MG63 (cell line): ENCODE data around the gene PIP5KL1. TPM values are rescaled to one million over a fixed set of nuclear protein-coding genes. Genes with fewer than 3 reads are reported as not detected.
"Not testable (repeated sequence)": the region's sequence is repeated elsewhere in the genome, so short reads cannot be mapped to it uniquely, and the experiment has no call there.

ENCODE experiments used
- DNase-seq: peaks from one replicate; pipeline ENCODE4 v3.0.0-alpha.2; 2020
- H3K27me3 ChIP-seq: fragments of 250-450 bp; sonication (Bioruptor Pico); 2 replicates; pipeline ENCODE4 v1.5.1; 2020; ENCODE audit warnings: mild to moderate bottlenecking, moderate library complexity
- H3K36me3 ChIP-seq: fragments of 250-450 bp; sonication (Bioruptor Pico); 2 replicates; pipeline ENCODE4 v1.5.1; 2020; ENCODE audit warnings: mild to moderate bottlenecking, moderate library complexity
- H3K4me3 ChIP-seq: fragments of 250-450 bp; sonication (Bioruptor Pico); 2 replicates; pipeline ENCODE4 v1.5.1; 2020; ENCODE audit warnings: mild to moderate bottlenecking, moderate library complexity
- H3K9me3 ChIP-seq: fragments of 250-450 bp; sonication (Bioruptor Pico); 2 replicates; pipeline ENCODE4 v1.5.1; 2020; ENCODE audit warnings: mild to moderate bottlenecking, moderate library complexity
- total RNA-seq: library from RNA; depleted of rRNA; stranded (reverse); fragments of >200 nt; shearing (Covaris generic); gene quantifications from 2 replicates; pipeline ENCODE4 v1.2.3, GENCODE V29; 2014; ENCODE audit warnings: low replicate concordance

The PIP5KL1 gene
- total RNA-seq, 1 experiment from 2014 or later, result 0.13 TPM

DNA sequence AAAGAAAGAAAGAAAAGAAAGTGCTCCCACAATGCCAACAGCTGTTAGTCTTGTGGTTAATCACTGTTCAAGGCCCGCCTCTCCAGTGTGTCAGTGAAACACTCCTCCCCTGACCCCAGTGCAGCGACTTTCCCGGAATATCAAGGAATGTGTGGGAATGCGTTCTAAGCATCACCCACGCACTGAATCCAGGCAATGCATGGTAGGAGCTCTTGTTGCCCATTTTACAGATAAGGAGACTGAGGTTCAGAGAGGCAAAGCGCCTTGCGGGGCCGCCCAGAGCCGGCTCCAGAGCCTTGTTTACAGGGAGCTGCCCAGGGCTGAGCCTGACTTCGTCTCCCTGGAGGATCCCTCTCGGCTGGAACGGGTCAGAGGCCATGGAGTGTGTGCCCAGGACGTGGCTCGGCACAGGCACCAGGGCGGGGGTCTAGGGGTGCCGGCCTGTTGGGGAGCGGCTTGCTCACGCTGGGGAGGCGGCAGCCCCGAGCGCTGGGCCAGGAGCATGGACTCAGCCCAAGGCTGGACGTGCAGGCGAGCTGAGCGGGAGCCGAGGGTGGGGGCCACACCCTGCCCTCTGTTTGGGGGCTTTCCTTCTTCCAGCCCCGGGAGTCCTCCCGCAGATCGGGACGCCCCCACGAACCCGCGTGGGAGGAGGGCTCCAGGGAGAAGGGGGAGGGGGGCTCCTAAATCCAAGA lies 32.0 kb downstream of the PIP5KL1 start:
- H3K27me3 ChIP-seq, result no peaks in the 10 kb centered on the region
- DNase-seq, result peak; percentile 56
- peaks cover 25% of the 10 kb centered on the region for H3K9me3 ChIP-seq
- H3K36me3 ChIP-seq, result peaks cover 43% of the 10 kb centered on the region
- peak overlapping the region; percentile 91 for H3K4me3 ChIP-seq

DNA sequence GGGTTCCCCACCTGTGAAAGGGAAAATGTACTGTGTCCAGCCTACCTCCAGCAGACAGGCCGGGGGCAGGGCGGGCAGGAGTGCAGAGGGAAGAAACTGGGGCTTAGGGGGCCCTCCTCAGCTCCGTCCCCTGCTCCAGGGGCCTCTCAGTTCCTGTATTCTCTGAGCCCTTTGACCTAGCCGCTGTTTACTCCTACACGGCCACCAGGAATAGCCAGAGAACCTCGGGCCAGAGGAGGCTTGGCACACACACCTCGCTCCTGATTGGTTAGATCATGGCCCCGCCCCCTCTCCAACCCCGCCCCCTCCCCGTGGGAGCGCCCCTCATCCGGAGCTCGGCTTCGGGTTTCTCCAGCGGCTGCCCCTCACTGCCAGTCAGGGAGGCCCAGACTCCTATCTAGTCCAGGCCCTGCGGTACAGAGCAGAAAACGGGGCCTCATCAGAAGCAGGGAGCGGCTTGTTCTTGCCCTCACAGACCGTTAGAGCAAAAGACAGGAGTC lies 33.3 kb downstream of the PIP5KL1 start:
- peaks cover 57% of the 10 kb centered on the region for H3K36me3 ChIP-seq
- no peaks in the 10 kb centered on the region for H3K27me3 ChIP-seq
- no peak for DNase-seq
- no peak overlapping the region for H3K4me3 ChIP-seq
- H3K9me3 ChIP-seq, result peaks cover 37% of the 10 kb centered on the region

DNA sequence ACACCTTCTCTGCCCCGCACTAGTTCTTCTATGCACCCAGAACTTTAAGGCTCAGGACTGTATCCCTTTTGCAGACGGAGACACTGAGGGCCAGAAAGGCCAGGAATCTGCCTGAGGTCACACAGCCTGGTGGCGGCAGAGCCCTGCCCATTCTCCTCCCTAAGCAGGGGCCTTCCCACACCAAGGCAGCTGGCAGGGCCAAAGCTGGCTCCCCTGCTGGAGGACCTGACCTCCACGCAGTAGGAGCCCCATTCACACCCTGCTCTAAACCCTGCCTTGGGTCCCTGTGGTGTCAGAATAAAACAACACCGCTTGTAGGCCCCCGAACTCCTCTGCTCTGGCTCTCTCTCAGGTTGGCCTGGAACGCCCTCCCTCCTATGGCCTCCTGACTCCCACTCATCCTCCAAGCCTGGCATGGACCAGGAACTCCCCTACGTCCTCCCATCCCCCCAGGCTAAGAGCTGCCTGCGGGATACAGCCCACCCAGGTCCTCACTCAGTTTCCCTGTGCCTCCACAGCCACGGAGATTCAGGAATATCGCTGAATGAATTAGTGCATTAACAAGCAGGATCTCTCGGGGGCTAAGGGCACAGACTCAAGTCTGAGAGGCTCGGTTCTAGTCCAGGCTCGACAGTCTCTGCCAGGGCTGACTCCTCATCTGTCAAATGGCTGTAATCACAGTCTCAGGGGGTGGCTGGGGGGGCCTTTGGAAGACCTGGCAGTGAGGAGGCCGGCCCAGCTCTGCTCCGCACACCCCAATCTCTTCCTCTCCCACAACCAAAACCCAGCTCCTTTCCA lies 34.0 kb downstream of the PIP5KL1 start:
- no peak for DNase-seq
- H3K9me3 ChIP-seq, result peaks cover 37% of the 10 kb centered on the region
- H3K36me3 ChIP-seq, result peaks cover 62% of the 10 kb centered on the region
- H3K4me3 ChIP-seq, result no peak overlapping the region
- no peaks in the 10 kb centered on the region for H3K27me3 ChIP-seq

DNA sequence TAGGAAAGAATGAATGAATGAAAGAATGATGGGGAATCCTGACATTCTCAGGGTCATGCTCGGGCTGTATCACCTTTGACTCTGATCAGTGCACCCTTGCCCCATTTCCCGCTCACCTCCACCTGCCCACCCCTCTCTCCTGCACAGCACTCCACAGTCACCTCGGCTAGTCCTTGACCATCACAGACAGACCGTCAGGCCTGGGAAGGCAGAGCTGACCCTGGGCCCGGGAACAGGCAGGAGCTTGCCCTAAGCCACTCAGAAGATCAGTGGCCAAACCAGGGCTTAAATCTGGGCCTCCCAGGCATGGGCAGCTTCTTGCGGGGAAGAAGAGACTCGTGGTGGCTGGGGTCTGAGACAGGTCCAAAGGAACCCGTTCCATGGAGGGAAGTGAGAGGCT lies 34.8 kb downstream of the PIP5KL1 start:
- H3K9me3 ChIP-seq, result peaks cover 37% of the 10 kb centered on the region
- no peaks in the 10 kb centered on the region for H3K27me3 ChIP-seq
- peaks cover 67% of the 10 kb centered on the region for H3K36me3 ChIP-seq
- H3K4me3 ChIP-seq, result no peak overlapping the region
- no peak for DNase-seq

DNA sequence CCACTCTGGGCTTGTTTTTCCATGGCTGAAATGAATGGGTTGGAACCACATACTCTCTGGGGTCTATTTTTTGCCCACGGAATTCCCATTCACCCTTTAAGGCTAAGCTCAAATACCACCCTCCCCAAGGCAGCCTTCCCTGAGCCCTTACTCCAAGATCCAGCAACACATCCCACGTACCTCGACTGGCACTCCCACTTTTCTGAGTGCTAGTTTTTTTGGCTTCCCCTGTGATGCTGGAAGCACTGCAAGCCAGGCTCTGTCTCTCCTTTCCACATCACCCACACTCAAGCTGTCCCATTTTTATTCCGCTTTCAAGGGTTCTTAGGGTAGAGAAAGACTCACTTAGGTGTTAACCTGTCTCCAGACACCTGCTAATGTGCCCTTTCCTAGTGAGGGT lies 37.2 kb downstream of the PIP5KL1 start:
- peaks cover 76% of the 10 kb centered on the region for H3K36me3 ChIP-seq
- H3K4me3 ChIP-seq, result no peak overlapping the region
- DNase-seq, result no peak
- no peaks in the 10 kb centered on the region for H3K27me3 ChIP-seq
- H3K9me3 ChIP-seq, result peaks cover 37% of the 10 kb centered on the region

DNA sequence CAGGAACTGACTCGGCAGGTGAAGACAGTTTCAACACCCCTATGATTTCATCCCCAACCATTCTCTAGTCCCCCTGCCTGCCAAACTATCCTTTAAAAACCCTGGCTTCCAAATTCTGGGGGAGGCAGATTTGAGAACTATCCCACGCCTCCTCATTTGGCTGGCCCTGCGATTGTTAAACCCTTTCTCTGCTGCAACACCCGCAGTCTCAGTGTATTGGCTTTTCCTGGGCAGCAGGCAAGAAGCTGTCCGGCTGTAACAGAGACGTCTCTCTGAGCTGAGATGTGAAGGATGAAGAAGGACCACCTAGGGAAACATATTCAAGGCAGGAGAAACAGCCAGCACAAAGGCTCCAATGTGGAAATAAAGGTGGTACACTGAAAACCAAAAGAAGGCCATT lies 37.7 kb downstream of the PIP5KL1 start:
- Histone ChIP-seq H3K36me3 (peaks cover 77% of the 10 kb centered on the region), H3K9me3 (peaks cover 37% of the 10 kb centered on the region), H3K27me3 (no peaks in the 10 kb centered on the region), H3K4me3 (no peak overlapping the region)
- no peak for DNase-seq

DNA sequence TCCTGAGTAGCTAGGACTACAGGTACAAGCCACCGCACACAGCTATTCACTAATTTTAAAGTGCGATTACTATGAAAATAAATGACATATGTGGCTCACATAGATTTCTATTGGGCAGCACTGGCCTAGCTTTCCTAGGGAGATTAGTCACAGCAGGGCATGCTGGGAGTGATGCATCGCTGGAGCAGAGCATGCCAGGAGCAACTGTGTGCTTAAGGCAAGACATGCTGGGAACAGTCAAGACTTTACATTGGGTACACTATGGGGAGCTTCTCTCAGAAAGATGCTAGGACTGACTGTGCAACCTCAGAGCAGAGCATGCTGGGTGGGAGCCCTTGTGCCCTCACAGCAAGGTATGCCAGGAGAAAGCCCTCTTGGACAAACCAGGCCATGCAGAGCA lies 40.5 kb downstream of the PIP5KL1 start:
- H3K9me3 ChIP-seq, result peaks cover 25% of the 10 kb centered on the region
- peaks cover 69% of the 10 kb centered on the region for H3K36me3 ChIP-seq
- no peaks in the 10 kb centered on the region for H3K27me3 ChIP-seq
- no peak overlapping the region for H3K4me3 ChIP-seq
- no peak for DNase-seq

DNA sequence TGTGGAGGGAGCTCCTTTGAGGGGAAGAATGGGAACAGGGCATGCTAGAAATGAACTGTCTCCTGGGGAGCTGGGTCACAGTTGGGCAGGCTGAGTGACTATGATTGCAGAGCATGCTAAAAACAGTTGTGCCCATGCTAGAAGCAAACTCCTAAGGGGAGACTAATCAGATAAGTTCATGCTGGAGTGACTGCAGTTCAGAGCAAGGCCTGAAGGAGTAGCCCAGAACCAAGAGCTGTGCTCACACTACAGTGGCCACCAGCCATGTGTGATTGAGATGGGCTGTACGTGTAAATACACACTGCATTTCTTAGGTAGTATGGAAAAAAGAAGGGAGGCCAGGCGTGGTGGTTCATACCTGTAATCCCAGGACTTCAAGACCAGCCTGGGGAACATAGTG lies 42.8 kb downstream of the PIP5KL1 start:
- Histone ChIP-seq H3K9me3 (peaks cover 4% of the 10 kb centered on the region; the same call in 1 of the 2 replicates), H3K27me3 (no peaks in the 10 kb centered on the region), H3K4me3 (no peak overlapping the region), H3K36me3 (peaks cover 47% of the 10 kb centered on the region)
- DNase-seq, result no peak

DNA sequence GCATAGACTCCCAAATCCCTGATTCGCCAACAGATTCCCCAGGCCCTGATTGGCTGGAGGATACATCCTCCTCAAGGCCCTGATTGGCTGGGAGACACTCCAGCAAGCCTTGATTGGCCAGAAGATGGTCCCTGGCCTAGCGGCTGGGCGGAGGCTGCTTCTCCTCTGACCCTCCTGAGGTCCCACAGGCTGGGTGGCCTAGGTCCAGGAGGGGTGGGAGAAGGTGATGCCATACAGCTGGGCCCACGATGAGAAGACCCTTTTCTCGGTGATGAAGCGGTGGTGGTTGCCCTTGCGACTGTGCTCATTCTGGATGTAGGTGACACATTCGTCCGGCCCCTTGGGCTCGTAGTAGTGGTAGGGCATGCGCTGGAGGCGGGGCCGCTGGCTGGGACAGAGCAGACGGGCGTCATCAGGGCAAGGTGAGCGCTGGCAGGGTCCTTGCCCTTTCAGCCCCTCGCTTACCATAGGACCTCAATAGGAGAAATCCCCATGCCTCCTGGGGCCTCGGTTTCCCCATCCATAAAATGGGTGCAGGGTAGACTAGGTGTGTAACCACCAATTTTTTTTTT lies 44.1 kb downstream of the PIP5KL1 start:
- H3K4me3 ChIP-seq, result no peak overlapping the region
- H3K36me3 ChIP-seq, result peaks cover 36% of the 10 kb centered on the region
- no peaks in the 10 kb centered on the region for H3K9me3 ChIP-seq
- H3K27me3 ChIP-seq, result no peaks in the 10 kb centered on the region
- peak; percentile 42 for DNase-seq

DNA sequence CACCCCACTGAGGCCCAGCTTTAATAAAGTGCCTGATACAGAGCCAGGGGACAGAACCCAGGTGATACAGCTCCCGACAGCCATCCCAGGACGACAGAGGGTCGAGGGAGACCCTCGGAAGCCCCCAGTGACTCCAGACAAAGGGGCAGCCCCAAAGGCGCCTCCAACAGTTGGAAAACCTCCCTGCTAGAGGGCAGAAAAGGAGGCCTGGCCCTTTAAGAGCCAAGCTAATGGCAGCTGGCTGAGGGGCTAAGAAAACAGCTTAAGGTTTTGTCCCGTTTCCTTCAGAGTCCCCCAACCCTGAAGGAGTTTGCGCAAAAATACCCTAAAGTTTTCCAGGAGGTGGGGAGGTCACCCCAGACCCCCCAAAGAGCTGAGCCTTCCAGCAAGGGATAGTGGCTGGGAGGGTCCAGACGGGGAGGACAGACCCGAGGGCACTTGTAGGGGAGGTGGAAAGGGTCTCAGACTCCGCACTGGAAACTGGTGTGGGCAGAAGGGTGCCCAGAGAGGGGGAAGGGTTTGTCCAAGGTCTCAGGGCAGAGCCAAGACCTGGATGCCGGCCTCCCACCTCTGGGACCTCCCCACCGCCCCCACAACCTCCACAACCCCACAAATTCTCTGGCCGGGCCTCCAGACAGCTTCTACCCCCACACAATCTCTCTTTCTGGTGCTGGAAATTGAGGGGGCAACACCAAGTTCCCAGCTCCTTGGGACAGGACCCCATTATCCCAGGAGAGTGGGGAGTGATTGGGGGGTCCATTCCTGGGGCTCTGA lies 44.9 kb downstream of the PIP5KL1 start:
- peaks cover 29% of the 10 kb centered on the region for H3K36me3 ChIP-seq
- H3K27me3 ChIP-seq, result no peaks in the 10 kb centered on the region
- no peak overlapping the region for H3K4me3 ChIP-seq
- no peak for DNase-seq
- no peaks in the 10 kb centered on the region for H3K9me3 ChIP-seq

DNA sequence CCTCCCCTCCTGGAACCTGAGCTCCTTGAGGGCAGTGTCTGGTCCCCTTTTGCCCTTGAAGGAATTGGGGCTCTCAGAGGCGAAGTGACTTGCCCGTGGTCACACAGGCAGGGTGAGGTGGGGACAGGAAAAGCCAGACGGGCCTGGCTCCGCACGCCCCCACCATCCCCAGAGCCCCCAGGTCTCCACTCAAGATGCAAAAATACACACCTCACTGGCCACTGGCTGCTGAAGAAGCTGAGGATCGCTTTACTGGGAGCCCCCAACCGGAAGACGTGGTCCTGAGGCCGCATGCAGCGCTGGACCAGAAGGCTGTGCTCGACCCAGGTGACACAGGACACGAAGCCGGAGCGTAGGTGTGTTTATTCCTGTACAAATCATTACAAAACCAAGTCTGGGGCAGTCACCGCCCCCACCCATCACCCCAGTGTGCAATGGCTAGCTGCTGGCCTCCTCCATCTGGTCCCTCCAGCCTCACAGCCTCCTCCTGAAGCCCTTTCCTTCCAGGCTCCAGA lies 45.5 kb downstream of the PIP5KL1 start:
- H3K4me3 ChIP-seq, result no peak overlapping the region
- no peaks in the 10 kb centered on the region for H3K27me3 ChIP-seq
- peaks cover 25% of the 10 kb centered on the region for H3K36me3 ChIP-seq
- no peak for DNase-seq
- no peaks in the 10 kb centered on the region for H3K9me3 ChIP-seq

DNA sequence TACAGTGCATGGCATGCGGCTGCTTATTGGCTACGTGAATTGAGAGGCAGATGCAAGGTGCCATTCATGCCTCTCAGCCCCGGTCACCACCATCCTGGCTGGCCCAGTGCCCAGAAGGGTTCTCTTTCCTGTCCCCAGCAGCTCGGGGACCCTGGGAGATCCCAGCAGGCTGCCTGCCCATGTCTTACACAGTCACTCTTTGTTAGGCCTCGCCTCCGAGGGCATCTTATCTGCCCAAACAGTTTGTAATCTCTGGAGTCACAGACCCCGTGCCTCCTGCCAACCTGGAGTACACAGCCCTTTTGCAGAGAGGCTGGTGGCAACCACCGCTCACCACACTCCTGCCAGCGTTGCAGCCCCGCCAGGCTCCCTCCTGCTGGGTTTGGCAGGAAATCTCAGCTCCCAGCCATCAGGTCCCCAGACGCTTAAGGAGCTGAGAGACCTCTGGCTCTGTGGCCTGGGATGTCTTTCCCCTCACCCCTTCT lies 46.1 kb downstream of the PIP5KL1 start:
- no peak for DNase-seq
- H3K4me3 ChIP-seq, result no peak overlapping the region
- H3K36me3 ChIP-seq, result peaks cover 22% of the 10 kb centered on the region
- no peaks in the 10 kb centered on the region for H3K9me3 ChIP-seq
- H3K27me3 ChIP-seq, result no peaks in the 10 kb centered on the region

DNA sequence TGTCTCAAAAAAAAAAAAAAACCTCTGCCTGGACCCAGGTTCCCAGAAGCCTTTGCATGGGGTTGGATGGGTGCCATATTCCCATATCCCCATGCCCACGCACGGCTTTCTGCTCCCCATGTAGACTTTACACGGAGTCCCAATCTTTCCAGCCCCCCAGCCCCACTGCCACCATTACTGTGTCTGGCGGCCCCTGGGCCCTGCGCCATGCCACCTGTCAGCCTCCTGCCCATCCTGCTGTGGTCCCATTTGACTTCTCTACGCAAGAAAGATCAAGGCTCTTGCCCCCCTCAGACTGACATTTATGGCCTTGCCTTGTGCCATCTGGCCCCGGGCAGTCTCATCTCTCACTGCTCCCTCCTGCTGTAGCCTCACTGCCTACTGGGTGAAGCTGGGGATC lies 46.6 kb downstream of the PIP5KL1 start:
- DNase-seq, result no peak
- no peak overlapping the region for H3K4me3 ChIP-seq
- no peaks in the 10 kb centered on the region for H3K9me3 ChIP-seq
- no peaks in the 10 kb centered on the region for H3K27me3 ChIP-seq
- peaks cover 22% of the 10 kb centered on the region for H3K36me3 ChIP-seq

DNA sequence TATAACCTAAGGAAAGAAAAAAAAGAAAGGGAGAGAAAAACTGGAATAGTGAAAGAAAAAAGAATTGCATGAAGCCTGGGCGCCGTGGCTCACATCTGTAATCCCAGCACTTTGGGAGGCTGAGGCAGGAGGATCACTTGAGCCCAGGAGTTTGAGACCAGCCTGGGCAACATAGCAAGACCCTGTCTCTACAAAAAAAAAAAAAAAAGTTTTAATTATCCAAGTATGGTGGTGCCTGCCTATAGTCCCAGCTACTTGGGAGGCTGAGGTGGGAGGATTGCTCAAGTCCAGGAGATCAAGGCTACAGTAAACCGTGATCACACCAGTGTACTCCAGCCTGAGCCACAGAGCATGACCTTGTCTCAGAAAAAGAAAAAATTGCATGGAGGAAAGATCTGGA lies 48.9 kb downstream of the PIP5KL1 start:
- H3K9me3 ChIP-seq, DNase-seq, H3K4me3 ChIP-seq, H3K36me3 ChIP-seq, H3K27me3 ChIP-seq: not testable (repeated sequence)

DNA sequence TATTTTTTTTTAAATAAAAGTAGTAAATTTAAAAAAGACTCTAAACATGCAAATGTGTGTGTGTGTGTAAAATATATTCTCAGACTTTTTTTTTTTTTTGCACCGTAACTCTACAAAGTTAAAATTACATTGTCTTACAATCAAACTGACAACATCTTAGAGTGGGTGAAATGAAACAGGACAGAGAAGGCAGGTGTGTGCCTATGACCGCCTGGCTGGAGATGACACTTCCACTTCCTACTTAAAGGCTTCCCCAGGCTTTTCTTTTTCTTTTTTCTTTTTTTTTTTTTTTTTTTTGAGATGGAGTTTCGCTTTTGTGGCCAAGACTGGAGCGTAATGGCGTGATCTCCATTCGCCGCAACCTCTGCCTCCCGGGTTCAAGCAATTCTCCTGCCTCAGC lies 50.4 kb downstream of the PIP5KL1 start:
- H3K27me3 ChIP-seq, result no peaks in the 10 kb centered on the region
- H3K4me3 ChIP-seq, result no peak overlapping the region
- no peak for DNase-seq
- no peaks in the 10 kb centered on the region; the same call in 1 of the 2 replicates for H3K36me3 ChIP-seq
- no peaks in the 10 kb centered on the region for H3K9me3 ChIP-seq

DNA sequence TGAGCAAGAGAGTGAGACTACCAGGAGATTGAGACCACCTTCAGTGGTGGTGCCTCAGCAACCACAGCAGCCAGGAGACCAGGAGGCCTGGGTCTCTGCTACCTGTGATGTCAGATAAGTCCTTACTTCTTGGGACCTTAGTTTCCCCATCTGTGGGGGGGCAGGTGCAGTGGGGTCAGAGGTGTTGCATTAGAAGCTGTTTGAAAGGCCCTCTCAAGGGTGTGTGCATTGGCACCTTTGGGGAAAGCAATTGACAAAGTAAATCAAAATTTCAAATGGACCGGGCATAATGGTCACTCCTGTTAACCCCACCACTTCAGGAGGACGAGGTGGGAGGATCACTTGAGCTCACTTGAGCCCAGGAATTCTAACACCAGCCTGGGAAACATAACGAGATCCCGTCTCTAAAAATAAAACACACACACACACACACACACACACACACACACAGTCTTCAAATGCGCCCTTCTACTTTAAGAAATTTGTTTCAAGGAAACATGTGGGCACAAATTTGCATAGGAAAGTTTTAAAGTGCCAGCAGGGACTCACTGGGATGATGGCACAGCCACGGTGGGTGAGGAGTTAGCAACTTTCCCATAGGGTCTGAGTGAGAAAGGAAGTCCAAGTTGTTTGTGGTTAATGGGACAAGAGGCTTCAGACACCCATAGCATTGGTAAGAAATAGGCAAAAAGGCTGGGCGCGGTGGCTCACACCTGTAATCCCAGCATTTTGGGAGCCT lies 51.8 kb downstream of the PIP5KL1 start:
- no peaks in the 10 kb centered on the region for H3K36me3 ChIP-seq
- H3K27me3 ChIP-seq, result no peaks in the 10 kb centered on the region
- no peak for DNase-seq
- no peak overlapping the region for H3K4me3 ChIP-seq
- H3K9me3 ChIP-seq, result no peaks in the 10 kb centered on the region
